Posterior vena cava (tissue), 2 donors: ENCODE data around the gene C11orf24. TPM values are rescaled to one million over a fixed set of nuclear protein-coding genes. Genes with fewer than 3 reads are reported as not detected.
"Not testable (repeated sequence)": the region's sequence is repeated elsewhere in the genome, so short reads cannot be mapped to it uniquely, and the experiment has no call there.

Experiments used
- DNase-seq: peaks from one replicate; pipeline ENCODE4 v3.0.0-alpha.2; 2020; ENCODE audit warnings: low spot score
- intact Hi-C, 2 donors: fragments of 100-400 bp; cut with DNase I; formaldehyde crosslinking; loops; one replicate each; pipeline versions ENCODE4 v1.14.1 to v1.14.2; 2022 to 2023
- total RNA-seq, 2 donors: library from RNA; stranded (reverse); fragmentation: NEBNext Ultra II Directional; extraction: Animal tissue kit (Norgen Biotek cat#: 25700); gene quantifications; one replicate each; pipeline ENCODE4 v1.2.1, GENCODE V29; 2021
- donor health status: DM: yes; HTN: yes; CAD: no.
- donor health status: DM: yes; HTN: yes; CAD: no.

C11orf24 gene
- total RNA-seq, 2 donors from 2014 or later, result 67.2 to 74.9 TPM

DNA sequence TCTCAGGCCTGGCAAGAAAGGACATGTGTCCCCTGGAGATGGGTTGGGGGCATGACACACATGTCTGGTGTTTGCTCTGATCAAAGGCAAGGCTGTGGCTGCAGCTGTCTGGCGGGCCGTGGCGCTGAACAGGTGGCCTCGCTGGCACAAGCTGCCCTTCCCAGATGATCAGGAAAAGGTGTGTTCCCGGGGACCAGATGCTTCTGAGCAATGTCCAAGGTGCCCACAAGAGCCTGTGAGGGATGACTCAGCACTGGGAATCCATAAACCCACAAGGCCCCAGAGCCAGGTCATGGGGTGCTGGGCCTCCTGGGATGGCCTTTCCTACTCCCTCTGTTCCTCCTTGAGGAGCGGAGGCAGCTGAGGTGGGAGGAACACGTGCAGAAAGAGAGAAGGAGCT, 30.9 kb upstream of the C11orf24 start:
- intact Hi-C loops, result no loop called here
- peak; percentile 68 for DNase-seq

DNA sequence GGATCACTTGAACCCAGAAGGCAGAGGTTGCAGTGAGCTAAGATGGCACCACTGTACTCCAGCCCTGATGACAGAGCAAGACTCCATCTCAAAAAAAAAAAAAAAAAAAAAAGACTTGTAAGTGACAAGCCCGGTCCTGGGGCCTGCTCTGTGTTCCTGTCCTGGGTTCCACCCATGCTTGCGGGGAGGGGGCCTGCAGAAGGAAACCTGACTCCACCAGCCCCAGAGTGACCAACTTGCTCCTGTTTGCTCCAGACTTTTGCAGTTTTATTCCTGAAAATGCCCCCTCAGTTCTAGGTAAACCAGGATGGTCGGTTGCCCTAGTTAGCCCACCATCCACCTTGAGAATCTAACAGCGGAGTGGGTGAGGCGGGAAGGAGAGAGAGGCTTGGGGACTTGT, 30.5 kb upstream of the C11orf24 start:
- DNase-seq, result peak; percentile 57
- intact Hi-C loops, result no loop called here

DNA sequence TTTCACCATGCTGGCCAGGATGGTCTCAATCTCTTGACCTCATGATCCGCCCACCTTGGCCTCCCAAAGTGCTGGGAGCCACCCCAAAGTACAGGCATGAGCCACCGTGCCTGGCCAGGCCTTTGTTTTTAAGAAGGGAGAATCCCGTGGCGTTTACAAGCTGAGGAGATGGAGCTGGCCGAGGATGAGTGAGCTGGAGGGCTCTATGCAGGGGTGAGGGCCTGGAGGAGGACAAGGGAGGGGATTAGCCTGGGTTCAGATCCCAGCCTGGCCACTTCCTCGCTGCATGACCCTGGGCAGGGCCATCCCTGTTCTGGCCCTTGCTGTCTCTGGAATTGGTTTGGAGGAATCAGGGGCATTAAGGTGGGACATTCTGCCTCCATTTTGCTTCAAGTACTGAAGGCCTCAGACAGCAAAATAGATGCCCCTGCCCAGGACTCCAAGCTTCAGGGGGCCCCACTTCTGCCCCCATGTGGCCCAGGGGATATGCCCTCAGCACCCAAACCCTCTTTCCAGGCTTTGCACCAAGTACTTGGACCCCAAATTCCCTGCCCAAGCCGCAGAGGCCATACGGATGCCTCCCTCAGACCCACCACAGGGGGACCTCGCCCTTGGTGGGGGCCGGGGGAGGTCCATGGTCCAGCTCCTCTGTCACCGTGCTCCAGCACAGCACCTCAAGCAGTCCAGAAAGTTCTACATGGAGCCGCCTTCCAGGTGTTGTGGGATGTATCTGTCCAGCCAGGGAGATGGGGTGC, 28.5 kb upstream of the C11orf24 start:
- peak; percentile 74 for DNase-seq
- intact Hi-C loops, result no loop called here

DNA sequence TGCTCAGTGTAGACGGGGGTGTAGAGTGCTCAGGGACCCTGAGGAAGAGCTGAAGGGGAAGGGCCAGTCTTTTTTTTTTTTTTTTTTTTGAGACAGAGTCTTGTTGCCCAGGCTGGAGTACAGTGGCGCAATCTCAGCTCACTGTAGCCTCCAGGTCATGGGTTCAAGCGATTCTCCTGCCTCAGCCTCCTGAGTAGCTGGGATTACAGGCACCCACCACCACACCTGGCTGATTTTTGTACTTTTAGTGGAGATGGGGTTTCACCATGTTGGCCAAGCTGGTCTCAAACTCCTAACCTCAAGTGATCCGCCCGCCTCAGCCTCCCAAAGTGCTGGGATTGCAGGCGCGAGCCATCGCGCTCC, 27.7 kb upstream of the C11orf24 start:
- DNase-seq, result not testable (repeated sequence)

DNA sequence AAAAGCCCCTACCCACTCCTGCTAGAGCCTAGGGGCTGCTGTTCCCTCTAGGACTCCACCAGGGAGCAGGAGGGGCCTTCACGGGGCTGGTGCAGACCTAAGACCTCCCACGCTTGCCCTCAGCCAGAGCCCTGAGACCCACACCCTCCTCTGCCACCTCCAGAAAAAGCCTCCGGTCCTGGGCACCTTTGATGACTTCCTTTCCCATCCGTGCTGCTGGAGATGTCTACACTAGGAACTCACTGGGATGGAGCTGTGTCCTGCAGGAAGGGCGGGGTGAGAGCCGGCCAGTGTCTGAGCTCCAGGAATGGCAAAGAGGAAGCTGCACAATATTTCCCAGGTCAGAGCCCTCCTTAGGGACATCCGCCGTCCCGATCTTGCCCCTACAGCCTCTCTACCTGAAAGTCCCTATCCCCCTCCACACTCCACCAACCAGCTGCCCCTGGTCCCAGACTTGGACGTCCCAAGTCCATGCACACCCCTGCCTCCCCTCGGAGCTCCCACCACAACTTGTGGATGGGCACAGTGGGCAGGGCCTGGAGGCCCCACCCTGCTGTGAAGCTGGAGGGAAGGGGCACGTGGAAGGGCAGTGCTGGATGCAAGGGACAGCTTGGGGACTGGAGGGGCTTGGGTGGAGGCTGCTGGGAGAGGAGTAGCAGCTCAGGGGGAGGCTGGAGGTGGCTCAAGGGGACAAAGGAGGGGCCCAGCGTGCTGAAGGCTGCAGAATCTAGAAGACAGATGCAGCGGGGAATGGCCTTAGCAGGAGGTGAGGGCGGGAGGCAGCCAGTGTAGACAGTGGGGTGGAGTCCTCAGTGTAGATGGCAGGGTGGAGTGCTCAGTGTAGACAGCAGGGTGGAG, 27.1 kb upstream of the C11orf24 start:
- DNase-seq, result peak; percentile 72
- intact Hi-C loops, result loop anchor here (5.0 to 10.0 kb wide), 4 partner anchors 37 to 146 kb away; partner anchors contain the start of gene KMT5B (in 1 of the 2)

More for the DNA sequence above, 27.7 kb upstream of the C11orf24 start:
- intact Hi-C loops, result loop anchor here (5.0 to 10.0 kb wide), 4 partner anchors 37 to 145 kb away; partner anchors contain the start of gene KMT5B (in 1 of the 2)

DNA sequence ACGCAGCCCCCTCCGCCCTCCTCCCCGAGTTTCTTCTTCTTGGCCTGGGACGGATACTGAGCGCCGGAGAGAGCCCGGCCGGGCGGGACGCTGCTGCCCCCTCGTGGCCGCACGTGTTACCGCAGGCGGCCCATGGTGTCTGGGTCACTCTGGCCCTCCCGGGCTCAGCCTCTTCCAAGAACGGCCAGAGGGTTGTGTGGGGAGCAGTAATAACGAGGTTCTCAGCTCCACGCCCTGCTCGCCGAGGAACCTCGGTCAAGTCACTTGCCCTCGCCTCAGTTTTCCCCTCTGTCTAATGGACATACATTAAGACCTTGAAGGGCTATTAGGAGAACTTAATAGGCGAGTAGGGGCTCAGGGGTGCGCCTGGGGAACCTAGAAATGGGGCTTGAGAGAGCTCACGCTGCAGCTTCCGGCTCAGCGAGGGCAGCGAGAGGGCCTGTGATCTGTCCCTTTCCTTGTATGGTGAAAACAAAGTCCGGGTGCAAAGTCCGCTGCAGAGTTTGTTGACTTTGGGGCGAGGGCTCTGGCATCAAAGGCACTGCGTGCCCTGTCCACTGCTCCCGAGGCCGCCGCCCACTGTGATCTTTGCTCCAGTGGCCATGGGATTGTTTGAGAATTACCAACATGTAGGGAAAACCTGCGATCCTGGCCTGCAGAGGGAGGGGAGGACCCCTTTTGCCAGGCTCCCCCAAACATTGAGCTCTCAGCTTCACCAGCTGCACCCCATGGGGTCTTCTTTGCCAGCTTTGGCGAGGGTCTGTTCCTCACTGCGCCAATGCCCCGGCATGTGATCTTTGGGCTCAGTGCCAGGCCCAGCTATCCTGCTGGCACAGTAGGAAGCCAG, 26.3 kb upstream of the C11orf24 start:
- intact Hi-C loops, result loop anchor here (5.0 to 10.0 kb wide), 4 partner anchors 36 to 147 kb away; partner anchors contain the start of gene KMT5B (in 1 of the 2)
- DNase-seq, result peak; percentile 95

DNA sequence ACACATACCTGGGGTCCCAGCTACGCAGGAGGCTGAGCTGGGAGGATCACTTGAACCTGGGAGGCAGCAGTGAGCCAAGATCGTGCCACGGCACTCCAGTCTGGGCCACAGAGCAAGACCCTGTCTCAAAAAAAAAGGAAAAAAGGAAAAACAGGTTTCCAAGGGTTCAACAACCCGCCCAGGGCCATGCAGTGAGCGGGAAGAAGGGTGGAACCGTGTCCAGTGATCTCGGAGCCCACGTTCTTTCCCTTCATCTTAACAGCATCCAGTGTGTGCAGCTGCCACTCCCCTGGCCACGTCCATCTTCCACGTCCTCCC, 25.7 kb upstream of the C11orf24 start:
- DNase-seq, result no peak
- intact Hi-C loops, result loop anchor here (5.0 to 10.0 kb wide), 4 partner anchors 35 to 147 kb away; partner anchors contain the start of gene KMT5B (in 1 of the 2)

DNA sequence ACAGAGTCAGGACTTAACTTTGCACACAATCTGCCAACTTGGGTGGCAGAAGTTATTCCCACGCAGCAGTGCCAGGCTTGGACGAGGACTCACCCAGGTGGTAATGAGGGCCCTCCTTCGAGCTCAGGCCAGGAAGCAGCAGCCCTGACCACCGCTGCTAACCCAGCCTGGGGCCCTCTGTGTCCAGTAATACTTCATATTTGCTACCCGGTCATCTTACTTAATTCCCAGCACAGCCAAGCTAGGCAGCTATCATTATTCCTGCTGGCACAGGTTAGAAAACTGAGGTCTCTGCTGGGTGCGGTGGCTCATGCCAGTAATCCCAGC, 25.2 kb upstream of the C11orf24 start:
- intact Hi-C loops, result loop anchor here (5.0 to 10.0 kb wide), 4 partner anchors 35 to 148 kb away; partner anchors contain the start of gene KMT5B (in 1 of the 2)
- peak; percentile 59 for DNase-seq

DNA sequence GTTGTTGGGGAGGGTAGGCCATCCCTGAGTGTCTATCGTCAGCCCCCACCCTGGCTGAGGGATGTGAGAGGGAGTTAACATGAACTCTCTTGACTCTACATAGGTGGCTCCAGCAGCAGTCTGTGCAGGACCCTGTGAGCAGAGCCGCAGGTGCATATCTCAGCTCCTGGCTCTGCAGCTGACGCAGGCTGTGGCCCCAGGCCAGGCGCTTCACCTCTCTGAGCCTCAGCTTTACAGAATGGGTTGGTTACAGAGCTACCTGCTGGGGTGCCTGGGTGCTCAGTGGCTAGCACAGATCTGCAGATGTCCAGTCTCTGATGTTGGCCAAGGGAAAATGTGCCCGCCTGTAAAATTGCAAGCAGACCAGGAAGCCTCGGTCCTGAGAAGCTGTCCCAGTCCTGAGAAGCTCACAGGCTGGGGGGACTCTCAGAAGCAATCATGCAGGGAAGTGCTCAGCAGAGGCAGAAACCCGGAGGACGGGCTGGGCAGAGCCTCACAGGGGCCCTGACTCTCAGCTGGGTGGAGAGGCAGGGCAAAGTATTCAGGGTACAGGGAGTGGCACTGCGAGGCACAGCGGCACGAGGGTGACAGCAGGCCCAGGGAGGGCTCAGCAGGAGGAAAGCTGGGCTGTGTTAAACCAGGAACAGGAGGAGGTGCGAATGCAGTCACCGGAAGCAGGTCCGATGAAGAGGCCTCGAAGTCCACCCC, 24.7 kb upstream of the C11orf24 start:
- intact Hi-C loops, result loop anchor here (5.0 to 10.0 kb wide), 4 partner anchors 34 to 148 kb away; partner anchors contain the start of gene KMT5B (in 1 of the 2)

DNA sequence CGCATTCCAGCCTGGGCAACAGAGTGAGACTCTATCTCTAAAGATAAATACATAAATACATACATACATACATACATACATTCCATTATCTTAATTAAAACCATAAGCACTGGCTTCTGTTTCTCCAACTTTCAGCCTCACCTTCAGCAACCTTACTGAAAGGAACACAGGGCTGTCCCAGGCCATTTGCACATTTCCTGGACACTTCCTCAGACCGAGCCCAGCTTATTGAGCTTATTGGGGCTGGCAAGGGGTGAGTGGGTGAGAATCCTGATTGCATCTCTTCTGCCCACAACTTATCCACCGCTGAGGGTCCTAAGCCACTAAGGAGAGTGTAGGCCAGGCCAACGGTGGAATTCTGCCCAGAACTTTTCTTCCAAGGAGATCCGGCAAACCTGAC, 24.2 kb upstream of the C11orf24 start:
- intact Hi-C loops, result loop anchor here (5.0 to 10.0 kb wide), 4 partner anchors 34 to 149 kb away; partner anchors contain the start of gene KMT5B (in 1 of the 2)
- peak; percentile 53 for DNase-seq

More for the DNA sequence above, 24.7 kb upstream of the C11orf24 start:
- peak; percentile 66 for DNase-seq

DNA sequence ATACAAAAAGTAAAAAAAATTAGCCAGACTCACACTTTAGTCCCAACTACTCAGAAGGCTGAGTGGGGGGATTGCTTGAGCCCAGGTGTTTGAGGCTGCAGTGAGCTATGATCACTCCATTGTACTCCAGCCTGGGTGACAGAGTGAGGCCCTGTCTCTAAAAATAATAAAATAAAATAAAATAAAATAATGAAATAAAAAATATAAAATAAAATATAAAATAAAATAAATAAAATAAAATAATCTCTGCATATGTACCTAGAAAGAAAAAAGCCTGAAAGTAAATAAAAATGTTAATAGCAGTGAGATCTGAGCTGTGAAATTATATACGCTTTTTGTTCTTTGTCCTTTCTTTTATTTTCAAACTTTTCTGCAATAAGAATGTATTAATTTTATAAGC, 23.5 kb upstream of the C11orf24 start:
- intact Hi-C loops, result loop anchor here (5.0 to 10.0 kb wide), 4 partner anchors 33 to 150 kb away; partner anchors contain the start of gene KMT5B (in 1 of the 2)
- DNase-seq, result no peak

DNA sequence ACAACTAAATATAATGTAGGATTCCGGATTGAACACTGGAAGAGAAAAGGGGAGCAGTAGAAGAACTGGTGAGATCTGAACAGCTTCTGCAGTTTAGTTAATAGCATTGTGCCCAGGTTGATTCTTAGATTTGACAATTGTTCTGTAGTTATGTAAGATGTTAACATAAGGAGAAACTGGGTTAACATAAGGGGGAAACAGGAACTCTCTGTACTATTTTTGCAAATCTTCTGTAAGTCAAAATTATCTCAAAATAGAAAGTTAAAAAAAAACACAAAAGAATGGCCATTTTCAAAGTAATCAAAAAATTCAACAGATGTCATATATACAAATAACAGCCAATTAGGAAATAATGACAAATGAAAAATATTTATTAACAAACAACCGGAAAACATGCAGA, 21.9 kb upstream of the C11orf24 start:
- DNase-seq, result no peak
- intact Hi-C loops, result loop anchor here in 1 of 2 donors (10.0 kb wide), 1 partner anchor 151 kb away; no protein-coding TSS in a partner anchor

DNA sequence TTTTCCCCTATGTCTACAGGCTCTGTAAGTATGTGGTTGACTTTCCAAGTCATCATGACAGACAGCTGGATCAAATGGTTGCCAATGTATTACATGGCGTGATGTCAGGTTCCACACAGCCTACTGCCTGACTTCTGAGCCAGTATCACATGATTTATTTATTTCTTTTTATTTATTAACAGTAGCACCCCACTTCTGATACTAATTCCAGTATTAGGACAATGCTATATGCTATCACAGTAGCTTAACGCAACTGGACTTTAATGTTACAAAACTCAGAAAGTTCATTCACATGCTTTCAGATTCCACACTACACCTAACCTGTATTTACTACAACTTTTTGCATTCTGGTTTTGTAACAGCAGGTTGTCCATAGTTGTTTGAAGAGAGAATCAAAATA, 17.7 kb upstream of the C11orf24 start:
- intact Hi-C loops, result no loop called here
- no peak for DNase-seq

DNA sequence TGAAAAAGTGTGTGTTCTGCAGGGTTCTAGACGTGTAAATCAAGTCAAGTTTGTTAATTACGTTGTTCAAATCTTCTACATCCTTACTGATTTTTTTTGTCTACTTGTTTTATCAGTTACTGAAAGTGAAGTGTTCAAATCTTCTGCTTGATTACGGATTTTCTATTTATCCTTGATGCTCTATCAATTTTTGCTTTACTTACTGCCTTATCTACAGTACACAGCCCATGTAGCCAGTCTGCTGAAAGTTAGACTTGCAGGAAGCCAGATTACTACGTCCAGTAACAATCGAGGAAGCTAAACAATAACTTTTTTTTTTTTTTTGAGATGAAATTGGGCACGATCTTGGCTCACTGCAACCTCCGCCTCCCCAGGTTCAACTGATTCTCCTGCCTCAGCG, 15.6 kb upstream of the C11orf24 start:
- no peak for DNase-seq
- intact Hi-C loops, result no loop called here

DNA sequence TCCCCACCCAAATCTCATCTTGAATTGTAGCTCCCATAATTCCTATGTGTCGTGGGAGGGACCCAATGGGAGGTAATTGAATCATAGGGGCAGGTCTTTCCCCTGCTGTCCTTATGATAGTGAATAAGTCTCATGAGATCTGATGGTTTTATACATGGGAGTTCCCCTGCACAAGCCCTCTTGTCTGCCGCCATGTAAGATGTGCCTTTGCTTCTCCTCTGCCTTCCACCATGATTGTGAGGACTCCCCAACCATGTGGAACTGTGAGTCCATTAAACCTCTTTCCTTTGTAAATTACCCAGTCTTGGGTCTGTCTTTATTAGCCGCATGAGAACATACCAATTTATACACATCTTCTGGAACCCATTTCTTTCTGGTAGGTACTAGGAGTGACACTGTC, 12.8 kb upstream of the C11orf24 start:
- peak; percentile 8 for DNase-seq

DNA sequence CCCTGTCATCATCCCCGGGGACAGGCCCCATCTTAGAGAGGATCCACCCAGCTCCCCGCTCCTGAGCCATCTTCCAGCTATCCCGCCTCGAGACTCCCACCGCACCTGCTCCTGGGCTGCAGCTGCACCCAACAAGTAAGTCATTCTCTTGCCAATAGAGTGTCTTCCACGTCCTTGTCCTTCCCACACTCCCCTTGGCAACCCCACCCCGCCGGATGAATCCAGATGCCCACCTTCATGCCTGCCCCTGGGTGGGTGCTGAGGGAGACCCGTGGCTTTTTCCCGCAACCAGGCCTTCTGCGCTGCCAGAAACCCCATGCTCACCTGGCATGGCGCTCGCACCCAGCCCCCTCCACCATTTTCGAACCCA, 11.1 kb upstream of the C11orf24 start:
- intact Hi-C loops, result no loop called here
- DNase-seq, result peak; percentile 41

More for the DNA sequence above, 12.8 kb upstream of the C11orf24 start:
- intact Hi-C loops, result not testable (repeated sequence)

DNA sequence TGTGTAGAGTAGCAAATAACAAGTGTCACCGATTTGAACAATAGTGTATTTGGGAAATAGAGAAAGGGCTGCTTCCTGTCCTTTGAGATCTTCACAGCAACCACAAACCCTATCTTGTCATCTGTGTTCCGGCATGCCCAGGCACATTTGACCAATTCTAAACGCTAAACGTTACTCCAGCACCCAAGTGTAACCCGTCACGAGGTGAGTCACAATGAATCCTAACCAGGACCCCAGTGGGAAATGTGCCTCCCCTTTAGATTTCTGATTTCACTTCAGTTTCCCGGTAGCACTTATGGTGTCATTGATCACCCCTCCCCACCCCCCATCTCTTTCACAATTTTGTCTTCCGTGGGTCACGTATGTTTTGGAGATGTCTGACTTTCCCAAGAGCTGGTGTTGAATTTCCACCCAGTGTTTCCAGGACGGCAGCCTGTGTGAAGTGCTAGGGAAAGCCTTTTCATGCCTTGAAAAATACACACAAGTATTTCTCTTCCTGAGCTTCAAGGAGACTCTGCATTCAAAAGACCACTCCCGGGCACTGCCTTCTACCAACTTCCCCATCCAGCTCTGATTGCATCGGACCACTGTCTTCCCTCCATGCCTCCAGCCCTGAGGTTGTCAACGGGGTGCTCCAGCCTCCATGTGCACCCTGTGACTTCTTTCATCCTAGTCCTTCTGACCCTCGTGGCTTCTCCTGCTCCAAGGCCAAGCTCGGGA, 10.5 kb upstream of the C11orf24 start:
- intact Hi-C loops, result no loop called here
- peak; percentile 20 for DNase-seq

DNA sequence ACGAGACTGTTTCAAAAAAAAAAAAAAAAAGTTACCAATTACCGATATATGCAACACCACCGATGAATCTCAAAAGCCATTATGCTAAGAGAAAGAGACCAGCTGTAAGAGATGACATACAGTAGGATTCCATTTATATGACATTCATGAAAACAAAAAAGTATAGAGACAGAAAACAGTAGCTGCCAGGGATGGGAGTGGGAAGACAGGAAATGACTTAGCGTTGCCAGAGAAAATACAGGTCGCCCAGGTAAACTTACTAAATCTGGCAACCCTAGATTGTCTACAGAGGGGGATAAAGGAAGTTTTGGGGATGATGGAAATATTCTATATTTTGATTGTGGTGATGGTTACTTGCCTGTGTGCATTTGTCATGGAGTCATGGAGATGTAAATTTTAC, 7.9 kb upstream of the C11orf24 start:
- intact Hi-C loops, result no loop called here
- no peak for DNase-seq
